GM23338 (cell line): ENCODE measurements around the gene BID. TPM values are rescaled to one million over a fixed set of nuclear protein-coding genes. Genes with fewer than 3 reads are reported as not detected.
A peak's percentile ranks its signal among the peaks of the same experiment; 100 is the strongest.

Experiments used
- ATAC-seq: fragments of 200-7000 bp; cut with Tn5 transposase; 3 replicates; pipeline ENCODE4 v1.9.1; 2020
- DNase-seq: peaks from one replicate; pipeline ENCODE4 v3.0.0-alpha.2; 2015; ENCODE audit warnings: low spot score
- H2AFZ ChIP-seq: fragments of 200-600 bp; sonication (generic); 2 replicates; pipeline ENCODE4 v1.8.0; 2016; ENCODE audit warnings: antibody characterized with exemption, mild to moderate bottlenecking, moderate library complexity
- H3F3A ChIP-seq: fragments of 200-600 bp; sonication (generic); replicated peaks from 2 replicates; pipeline ENCODE4 v1.8.0; 2017; ENCODE audit warnings: antibody characterized with exemption, mixed run types, low read depth
- H3K27ac ChIP-seq: fragments of 200-600 bp; sonication (generic); 2 replicates; pipeline ENCODE4 v1.6.1; 2016; ENCODE audit warnings: low read depth
- H3K27me3 ChIP-seq: fragments of 200-600 bp; sonication (generic); 2 replicates; pipeline ENCODE4 v1.8.0; 2016; ENCODE audit warnings: mild to moderate bottlenecking, mixed run types, moderate library complexity; ENCODE audit not compliant: insufficient read depth
- H3K36me3 ChIP-seq: fragments of 200-600 bp; sonication (generic); 2 replicates; pipeline ENCODE4 v1.8.0; 2016; ENCODE audit warnings: mild to moderate bottlenecking; ENCODE audit not compliant: insufficient read depth
- H3K4me1 ChIP-seq: fragments of 200-600 bp; sonication (generic); 2 replicates; pipeline ENCODE4 v1.8.0; 2016; ENCODE audit warnings: mild to moderate bottlenecking, moderate library complexity; ENCODE audit not compliant: insufficient read depth
- H3K4me2 ChIP-seq: fragments of 200-600 bp; sonication (generic); 2 replicates; pipeline ENCODE4 v1.7.1; 2017; ENCODE audit warnings: mixed run types
- H3K4me3 ChIP-seq: fragments of 200-600 bp; sonication (generic); 2 replicates; pipeline ENCODE4 v1.6.1; 2016; ENCODE audit warnings: mixed run types
- H3K79me2 ChIP-seq: fragments of 200-600 bp; sonication (generic); replicated peaks from 2 replicates; pipeline ENCODE4 v1.8.0; 2017; ENCODE audit warnings: mild to moderate bottlenecking; ENCODE audit not compliant: insufficient read depth
- H3K9me2 ChIP-seq: fragments of 200-600 bp; sonication (generic); 2 replicates; pipeline ENCODE4 v1.8.0; 2017; ENCODE audit not compliant: insufficient read depth
- H4K20me1 ChIP-seq: fragments of 200-600 bp; sonication (generic); replicated peaks from 2 replicates; pipeline ENCODE4 v1.8.0; 2017; ENCODE audit warnings: mild to moderate bottlenecking; ENCODE audit not compliant: insufficient read depth
- H3K27ac Mint-ChIP-seq: 2 replicates; pipeline ENCODE4 v1.8.0; 2020; ENCODE audit warnings: inconsistent platforms, mild to moderate bottlenecking, moderate library complexity, mixed read lengths
- H3K27me3 Mint-ChIP-seq: 3 replicates; pipeline ENCODE4 v1.8.0; 2022; ENCODE audit warnings: low read depth, mild to moderate bottlenecking, moderate library complexity, mixed read lengths, inconsistent platforms; ENCODE audit not compliant: insufficient read depth, poor library complexity
- H3K36me3 Mint-ChIP-seq: 3 replicates; pipeline ENCODE4 v1.8.0; 2021; ENCODE audit warnings: low read depth, mild to moderate bottlenecking, inconsistent platforms, moderate library complexity, mixed read lengths
- H3K4me1 Mint-ChIP-seq: 3 replicates; pipeline ENCODE4 v1.8.0; 2020; ENCODE audit warnings: mild to moderate bottlenecking, inconsistent platforms, mixed read lengths
- H3K4me3 Mint-ChIP-seq: 3 replicates; pipeline ENCODE4 v1.8.0; 2021; ENCODE audit warnings: moderate library complexity, mild to moderate bottlenecking, inconsistent platforms, mixed read lengths
- H3K9me3 Mint-ChIP-seq: 3 replicates; pipeline ENCODE4 v1.8.0; 2020; ENCODE audit warnings: moderate library complexity, mild to moderate bottlenecking, inconsistent platforms, mixed read lengths
- CREB1 ChIP-seq: fragments of 250-450 bp; sonication (Bioruptor Pico); IDR thresholded peaks from 2 replicates; pipeline ENCODE4 v1.5.0; 2020; ENCODE audit warnings: low read depth, mild to moderate bottlenecking, moderate library complexity
- EZH2phosphoT487 ChIP-seq: fragments of 200-600 bp; sonication (generic); IDR thresholded peaks from one replicate; pipeline ENCODE4 v1.8.1; 2018; ENCODE audit warnings: antibody characterized with exemption; ENCODE audit not compliant: unreplicated experiment
- NANOG ChIP-seq: IDR thresholded peaks from 2 replicates; pipeline ENCODE4 v1.6.1; 2016; ENCODE audit warnings: antibody characterized with exemption, borderline replicate concordance
- POLR2AphosphoS5 ChIP-seq: IDR thresholded peaks from 2 replicates; pipeline ENCODE4 v1.6.1; 2016; ENCODE audit warnings: antibody characterized with exemption, low read depth
- STAT1 ChIP-seq: IDR thresholded peaks from one replicate; pipeline ENCODE4 v1.6.1; 2016; ENCODE audit warnings: antibody characterized with exemption; ENCODE audit not compliant: unreplicated experiment
- ZNF331 ChIP-seq: fragments of 250-450 bp; sonication (Bioruptor Pico); IDR thresholded peaks from 2 replicates; pipeline ENCODE4 v1.5.0; 2020; ENCODE audit warnings: low read depth, mild to moderate bottlenecking, moderate library complexity
- polyA plus RNA-seq: library from polyadenylated mRNA; unstranded; fragments of >200 nt; fragmentation: Nextera tagmentation; extraction: Ambion mirVana; gene quantifications from 2 replicates; pipeline ENCODE4 v1.2.1, GENCODE V29; 2016
- total RNA-seq: library from RNA; depleted of rRNA; stranded (reverse); fragments of >200 nt; shearing (Covaris generic); gene quantifications from 2 replicates; pipeline ENCODE4 v1.2.3, GENCODE V29; 2014
- TF ChIP-seq, protein P1 (sequence below), 2 experiments: fragments of 200-600 bp in 1 of 2; sonication (generic) in 1 of 2; conservative IDR thresholded peaks; 2 replicates each; pipeline versions ENCODE4 v1.5.1 to v1.6.1; 2016 to 2017; ENCODE audit warnings: antibody characterized with exemption in 2 of 2, low read depth in 2 of 2, mild to moderate bottlenecking in 2 of 2, moderate library complexity in 1 of 2
- TF ChIP-seq, protein P2 (sequence below): IDR thresholded peaks from one replicate; pipeline ENCODE4 v1.6.1; 2018; ENCODE audit warnings: antibody characterized with exemption; ENCODE audit not compliant: unreplicated experiment
- TF ChIP-seq, protein P3 (sequence below): fragments of 250-450 bp; sonication (Bioruptor Pico); IDR thresholded peaks from 2 replicates; pipeline ENCODE4 v1.5.0; 2020; ENCODE audit warnings: mild to moderate bottlenecking, moderate library complexity

The BID gene
- total and polyA plus RNA-seq, 2 experiments from 2014 or later: 65.1 to 125 TPM

DNA sequence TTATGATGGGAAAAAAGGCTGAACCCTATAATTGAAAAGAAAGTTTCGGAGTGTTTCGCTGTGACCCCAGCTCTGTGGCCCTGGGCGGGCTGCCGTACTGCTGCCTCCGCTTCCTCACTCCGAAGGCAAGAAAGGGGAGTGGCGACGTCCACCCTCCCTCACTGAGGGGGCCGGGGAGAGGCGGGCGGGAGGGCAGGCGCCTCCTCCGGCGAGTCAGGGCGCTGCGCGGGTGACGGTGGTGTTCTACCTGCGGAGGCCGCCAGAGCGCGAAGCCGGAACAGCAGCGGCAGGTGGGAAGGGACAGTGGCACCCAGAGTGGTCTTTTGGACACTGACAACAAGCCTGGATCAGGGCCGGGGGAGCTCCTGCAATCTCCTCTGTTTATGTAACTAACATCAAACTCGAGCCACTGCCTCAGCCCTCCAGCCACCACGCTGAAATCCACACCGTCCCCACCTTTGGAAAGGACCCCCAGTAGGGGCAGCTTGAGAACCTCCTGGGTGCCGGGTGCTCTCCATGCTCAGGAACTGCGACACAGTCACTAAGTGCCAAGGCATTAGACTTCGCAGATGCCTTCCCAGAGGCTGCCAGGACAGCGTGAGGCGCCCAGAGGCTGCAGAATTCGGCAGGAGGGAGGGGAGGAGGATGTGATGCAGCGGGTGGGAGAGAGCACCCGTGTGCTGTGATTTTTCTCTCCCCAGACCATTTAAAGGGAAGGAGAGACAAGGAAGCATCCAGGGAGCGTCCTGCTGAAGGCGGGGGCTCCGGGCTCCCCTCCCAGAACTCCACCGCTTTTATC is 25.5 kb downstream of the BID start:
- peaks cover 7% of the 10 kb centered on the region; the same call in 1 of the 2 replicates for H3K4me1 ChIP-seq
- no peaks in the 10 kb centered on the region for H3K9me3 Mint-ChIP-seq
- no peak overlapping the region for H3K4me3 Mint-ChIP-seq
- ATAC-seq: peak; percentile 82
- H3K79me2 ChIP-seq: no peaks in the 10 kb centered on the region
- H3F3A ChIP-seq: peaks cover 12% of the 10 kb centered on the region; the same call in 1 of the 2 replicates
- H4K20me1 ChIP-seq: no peaks in the 10 kb centered on the region
- H3K4me1 Mint-ChIP-seq: peaks cover 13% of the 10 kb centered on the region
- no peaks in the 10 kb centered on the region for H3K27me3 ChIP-seq
- no peak overlapping the region for H3K27ac ChIP-seq
- DNase-seq: peak; percentile 91
- no peak overlapping the region for H2AFZ ChIP-seq
- no peaks in the 10 kb centered on the region for H3K36me3 Mint-ChIP-seq
- no peak overlapping the region for H3K4me3 ChIP-seq
- no peak overlapping the region for H3K4me2 ChIP-seq
- no peak overlapping the region for H3K27ac Mint-ChIP-seq
- no peaks in the 10 kb centered on the region for H3K36me3 ChIP-seq
- peaks cover 7% of the 10 kb centered on the region for H3K27me3 Mint-ChIP-seq
- TF ChIP-seq EZH2phosphoT487: no peak
- no peak for TF ChIP-seq NANOG
- no peak for TF ChIP-seq POLR2AphosphoS5
- TF ChIP-seq, protein P1, sequence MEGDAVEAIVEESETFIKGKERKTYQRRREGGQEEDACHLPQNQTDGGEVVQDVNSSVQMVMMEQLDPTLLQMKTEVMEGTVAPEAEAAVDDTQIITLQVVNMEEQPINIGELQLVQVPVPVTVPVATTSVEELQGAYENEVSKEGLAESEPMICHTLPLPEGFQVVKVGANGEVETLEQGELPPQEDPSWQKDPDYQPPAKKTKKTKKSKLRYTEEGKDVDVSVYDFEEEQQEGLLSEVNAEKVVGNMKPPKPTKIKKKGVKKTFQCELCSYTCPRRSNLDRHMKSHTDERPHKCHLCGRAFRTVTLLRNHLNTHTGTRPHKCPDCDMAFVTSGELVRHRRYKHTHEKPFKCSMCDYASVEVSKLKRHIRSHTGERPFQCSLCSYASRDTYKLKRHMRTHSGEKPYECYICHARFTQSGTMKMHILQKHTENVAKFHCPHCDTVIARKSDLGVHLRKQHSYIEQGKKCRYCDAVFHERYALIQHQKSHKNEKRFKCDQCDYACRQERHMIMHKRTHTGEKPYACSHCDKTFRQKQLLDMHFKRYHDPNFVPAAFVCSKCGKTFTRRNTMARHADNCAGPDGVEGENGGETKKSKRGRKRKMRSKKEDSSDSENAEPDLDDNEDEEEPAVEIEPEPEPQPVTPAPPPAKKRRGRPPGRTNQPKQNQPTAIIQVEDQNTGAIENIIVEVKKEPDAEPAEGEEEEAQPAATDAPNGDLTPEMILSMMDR (conservative IDR thresholded peaks at IDR 0.05; ENCODE audit: low read depth in 2 of 2): peak; percentile 54 to 57
- TF ChIP-seq CREB1 (CRISPR knock-in tag): peak; percentile 49; the same call in 1 of the 2 replicates
- TF ChIP-seq, protein P2, sequence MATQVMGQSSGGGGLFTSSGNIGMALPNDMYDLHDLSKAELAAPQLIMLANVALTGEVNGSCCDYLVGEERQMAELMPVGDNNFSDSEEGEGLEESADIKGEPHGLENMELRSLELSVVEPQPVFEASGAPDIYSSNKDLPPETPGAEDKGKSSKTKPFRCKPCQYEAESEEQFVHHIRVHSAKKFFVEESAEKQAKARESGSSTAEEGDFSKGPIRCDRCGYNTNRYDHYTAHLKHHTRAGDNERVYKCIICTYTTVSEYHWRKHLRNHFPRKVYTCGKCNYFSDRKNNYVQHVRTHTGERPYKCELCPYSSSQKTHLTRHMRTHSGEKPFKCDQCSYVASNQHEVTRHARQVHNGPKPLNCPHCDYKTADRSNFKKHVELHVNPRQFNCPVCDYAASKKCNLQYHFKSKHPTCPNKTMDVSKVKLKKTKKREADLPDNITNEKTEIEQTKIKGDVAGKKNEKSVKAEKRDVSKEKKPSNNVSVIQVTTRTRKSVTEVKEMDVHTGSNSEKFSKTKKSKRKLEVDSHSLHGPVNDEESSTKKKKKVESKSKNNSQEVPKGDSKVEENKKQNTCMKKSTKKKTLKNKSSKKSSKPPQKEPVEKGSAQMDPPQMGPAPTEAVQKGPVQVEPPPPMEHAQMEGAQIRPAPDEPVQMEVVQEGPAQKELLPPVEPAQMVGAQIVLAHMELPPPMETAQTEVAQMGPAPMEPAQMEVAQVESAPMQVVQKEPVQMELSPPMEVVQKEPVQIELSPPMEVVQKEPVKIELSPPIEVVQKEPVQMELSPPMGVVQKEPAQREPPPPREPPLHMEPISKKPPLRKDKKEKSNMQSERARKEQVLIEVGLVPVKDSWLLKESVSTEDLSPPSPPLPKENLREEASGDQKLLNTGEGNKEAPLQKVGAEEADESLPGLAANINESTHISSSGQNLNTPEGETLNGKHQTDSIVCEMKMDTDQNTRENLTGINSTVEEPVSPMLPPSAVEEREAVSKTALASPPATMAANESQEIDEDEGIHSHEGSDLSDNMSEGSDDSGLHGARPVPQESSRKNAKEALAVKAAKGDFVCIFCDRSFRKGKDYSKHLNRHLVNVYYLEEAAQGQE: no peak
- no peaks in the 10 kb centered on the region for H3K9me2 ChIP-seq

DNA sequence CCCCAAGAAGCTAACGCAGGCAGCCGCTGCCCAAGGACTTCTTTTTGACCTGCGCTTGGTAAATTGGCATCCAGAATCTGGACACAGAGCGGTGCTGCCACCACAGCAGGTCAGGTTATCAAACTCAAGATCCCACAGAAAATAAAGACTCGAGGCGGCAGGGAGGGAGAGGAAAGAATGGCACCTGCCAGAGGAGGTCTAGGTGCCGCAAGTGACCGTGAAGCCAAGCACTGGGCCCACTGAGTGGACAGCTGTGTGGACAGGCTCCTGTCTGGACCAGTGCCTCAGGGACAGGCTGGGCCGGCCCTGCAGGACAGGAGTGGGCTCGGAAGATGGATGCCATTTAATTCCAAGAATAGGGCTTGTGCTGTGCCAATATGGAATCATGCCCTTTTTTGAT is 27.4 kb downstream of the BID start:
- Histone ChIP-seq H3F3A (peaks cover 13% of the 10 kb centered on the region; the same call in 1 of the 2 replicates), H3K27me3 (no peaks in the 10 kb centered on the region), H4K20me1 (no peaks in the 10 kb centered on the region; the same call in 1 of the 2 replicates), H3K36me3 (no peaks in the 10 kb centered on the region), H3K27ac (no peak overlapping the region), H2AFZ (no peak overlapping the region), H3K79me2 (no peaks in the 10 kb centered on the region), H3K4me2 (no peak overlapping the region), H3K4me1 (peaks cover 7% of the 10 kb centered on the region; the same call in 1 of the 2 replicates), H3K4me3 (no peak overlapping the region), H3K9me2 (no peaks in the 10 kb centered on the region)
- no peak for DNase-seq
- Mint-ChIP-seq H3K4me3 (no peak overlapping the region), H3K9me3 (no peaks in the 10 kb centered on the region), H3K4me1 (peaks cover 22% of the 10 kb centered on the region), H3K27ac (no peak overlapping the region; the same call in 1 of the 2 replicates), H3K36me3 (no peaks in the 10 kb centered on the region), H3K27me3 (peaks cover 9% of the 10 kb centered on the region)
- ATAC-seq: no peak
- TF ChIP-seq ZNF331 (CRISPR knock-in tag) (no peak), STAT1 (no peak)
- TF ChIP-seq, protein P3, sequence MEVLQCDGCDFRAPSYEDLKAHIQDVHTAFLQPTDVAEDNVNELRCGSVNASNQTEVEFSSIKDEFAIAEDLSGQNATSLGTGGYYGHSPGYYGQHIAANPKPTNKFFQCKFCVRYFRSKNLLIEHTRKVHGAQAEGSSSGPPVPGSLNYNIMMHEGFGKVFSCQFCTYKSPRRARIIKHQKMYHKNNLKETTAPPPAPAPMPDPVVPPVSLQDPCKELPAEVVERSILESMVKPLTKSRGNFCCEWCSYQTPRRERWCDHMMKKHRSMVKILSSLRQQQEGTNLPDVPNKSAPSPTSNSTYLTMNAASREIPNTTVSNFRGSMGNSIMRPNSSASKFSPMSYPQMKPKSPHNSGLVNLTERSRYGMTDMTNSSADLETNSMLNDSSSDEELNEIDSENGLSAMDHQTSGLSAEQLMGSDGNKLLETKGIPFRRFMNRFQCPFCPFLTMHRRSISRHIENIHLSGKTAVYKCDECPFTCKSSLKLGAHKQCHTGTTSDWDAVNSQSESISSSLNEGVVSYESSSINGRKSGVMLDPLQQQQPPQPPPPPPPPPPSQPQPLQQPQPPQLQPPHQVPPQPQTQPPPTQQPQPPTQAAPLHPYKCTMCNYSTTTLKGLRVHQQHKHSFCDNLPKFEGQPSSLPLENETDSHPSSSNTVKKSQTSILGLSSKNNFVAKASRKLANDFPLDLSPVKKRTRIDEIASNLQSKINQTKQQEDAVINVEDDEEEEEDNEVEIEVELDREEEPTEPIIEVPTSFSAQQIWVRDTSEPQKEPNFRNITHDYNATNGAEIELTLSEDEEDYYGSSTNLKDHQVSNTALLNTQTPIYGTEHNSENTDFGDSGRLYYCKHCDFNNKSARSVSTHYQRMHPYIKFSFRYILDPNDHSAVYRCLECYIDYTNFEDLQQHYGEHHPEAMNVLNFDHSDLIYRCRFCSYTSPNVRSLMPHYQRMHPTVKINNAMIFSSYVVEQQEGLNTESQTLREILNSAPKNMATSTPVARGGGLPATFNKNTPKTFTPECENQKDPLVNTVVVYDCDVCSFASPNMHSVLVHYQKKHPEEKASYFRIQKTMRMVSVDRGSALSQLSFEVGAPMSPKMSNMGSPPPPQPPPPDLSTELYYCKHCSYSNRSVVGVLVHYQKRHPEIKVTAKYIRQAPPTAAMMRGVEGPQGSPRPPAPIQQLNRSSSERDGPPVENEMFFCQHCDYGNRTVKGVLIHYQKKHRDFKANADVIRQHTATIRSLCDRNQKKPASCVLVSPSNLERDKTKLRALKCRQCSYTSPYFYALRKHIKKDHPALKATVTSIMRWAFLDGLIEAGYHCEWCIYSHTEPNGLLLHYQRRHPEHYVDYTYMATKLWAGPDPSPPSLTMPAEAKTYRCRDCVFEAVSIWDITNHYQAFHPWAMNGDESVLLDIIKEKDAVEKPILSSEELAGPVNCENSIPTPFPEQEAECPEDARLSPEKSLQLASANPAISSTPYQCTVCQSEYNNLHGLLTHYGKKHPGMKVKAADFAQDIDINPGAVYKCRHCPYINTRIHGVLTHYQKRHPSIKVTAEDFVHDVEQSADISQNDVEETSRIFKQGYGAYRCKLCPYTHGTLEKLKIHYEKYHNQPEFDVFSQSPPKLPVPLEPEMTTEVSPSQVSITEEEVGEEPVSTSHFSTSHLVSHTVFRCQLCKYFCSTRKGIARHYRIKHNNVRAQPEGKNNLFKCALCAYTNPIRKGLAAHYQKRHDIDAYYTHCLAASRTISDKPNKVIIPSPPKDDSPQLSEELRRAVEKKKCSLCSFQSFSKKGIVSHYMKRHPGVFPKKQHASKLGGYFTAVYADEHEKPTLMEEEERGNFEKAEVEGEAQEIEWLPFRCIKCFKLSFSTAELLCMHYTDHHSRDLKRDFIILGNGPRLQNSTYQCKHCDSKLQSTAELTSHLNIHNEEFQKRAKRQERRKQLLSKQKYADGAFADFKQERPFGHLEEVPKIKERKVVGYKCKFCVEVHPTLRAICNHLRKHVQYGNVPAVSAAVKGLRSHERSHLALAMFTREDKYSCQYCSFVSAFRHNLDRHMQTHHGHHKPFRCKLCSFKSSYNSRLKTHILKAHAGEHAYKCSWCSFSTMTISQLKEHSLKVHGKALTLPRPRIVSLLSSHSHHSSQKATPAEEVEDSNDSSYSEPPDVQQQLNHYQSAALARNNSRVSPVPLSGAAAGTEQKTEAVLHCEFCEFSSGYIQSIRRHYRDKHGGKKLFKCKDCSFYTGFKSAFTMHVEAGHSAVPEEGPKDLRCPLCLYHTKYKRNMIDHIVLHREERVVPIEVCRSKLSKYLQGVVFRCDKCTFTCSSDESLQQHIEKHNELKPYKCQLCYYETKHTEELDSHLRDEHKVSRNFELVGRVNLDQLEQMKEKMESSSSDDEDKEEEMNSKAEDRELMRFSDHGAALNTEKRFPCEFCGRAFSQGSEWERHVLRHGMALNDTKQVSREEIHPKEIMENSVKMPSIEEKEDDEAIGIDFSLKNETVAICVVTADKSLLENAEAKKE (CRISPR knock-in tag): no peak
